Mammary epithelial cell (primary cell): ENCODE results near the gene TBPL1.

Experiments
- EZH2 ChIP-seq: IDR thresholded peaks from 2 replicates; pipeline ENCODE4 v1.6.1; 2012; ENCODE audit warnings: low read length, inconsistent platforms, borderline replicate concordance
- TF ChIP-seq, protein P1 (sequence below), 2 donors: IDR thresholded peaks in 1 of 2; conservative IDR thresholded peaks in 1 of 2; 2 replicates each; pipeline ENCODE4 v1.5.1; 2011 to 2012; ENCODE audit warnings: inconsistent platforms in 2 of 2, low read length in 2 of 2, mild to moderate bottlenecking in 2 of 2, control low read depth in 1 of 2, low read depth in 1 of 2; ENCODE audit not compliant: insufficient read depth in 1 of 2; ENCODE audit errors: extremely low read depth in 1 of 2

DNA sequence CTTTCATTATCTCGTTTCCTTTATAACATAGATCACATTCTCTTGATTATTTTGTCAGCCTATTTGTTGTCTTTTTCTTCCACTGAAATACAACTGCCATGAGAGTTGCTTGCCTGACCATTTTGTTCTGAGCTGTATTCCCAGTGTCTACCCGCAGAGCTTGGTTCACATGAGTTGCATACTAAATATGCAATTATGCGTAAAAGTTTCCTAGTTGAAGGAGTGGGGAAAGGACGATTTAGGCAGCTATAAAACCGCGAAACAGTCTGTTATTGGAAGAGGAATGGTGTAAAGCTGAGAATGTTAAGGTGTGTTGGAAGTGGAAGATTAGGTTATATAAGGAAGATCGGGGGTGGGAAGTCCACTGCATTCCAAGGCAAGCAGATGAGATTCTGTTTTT lies 8.8 kb downstream of the TBPL1 start:
- TF ChIP-seq, protein P1, sequence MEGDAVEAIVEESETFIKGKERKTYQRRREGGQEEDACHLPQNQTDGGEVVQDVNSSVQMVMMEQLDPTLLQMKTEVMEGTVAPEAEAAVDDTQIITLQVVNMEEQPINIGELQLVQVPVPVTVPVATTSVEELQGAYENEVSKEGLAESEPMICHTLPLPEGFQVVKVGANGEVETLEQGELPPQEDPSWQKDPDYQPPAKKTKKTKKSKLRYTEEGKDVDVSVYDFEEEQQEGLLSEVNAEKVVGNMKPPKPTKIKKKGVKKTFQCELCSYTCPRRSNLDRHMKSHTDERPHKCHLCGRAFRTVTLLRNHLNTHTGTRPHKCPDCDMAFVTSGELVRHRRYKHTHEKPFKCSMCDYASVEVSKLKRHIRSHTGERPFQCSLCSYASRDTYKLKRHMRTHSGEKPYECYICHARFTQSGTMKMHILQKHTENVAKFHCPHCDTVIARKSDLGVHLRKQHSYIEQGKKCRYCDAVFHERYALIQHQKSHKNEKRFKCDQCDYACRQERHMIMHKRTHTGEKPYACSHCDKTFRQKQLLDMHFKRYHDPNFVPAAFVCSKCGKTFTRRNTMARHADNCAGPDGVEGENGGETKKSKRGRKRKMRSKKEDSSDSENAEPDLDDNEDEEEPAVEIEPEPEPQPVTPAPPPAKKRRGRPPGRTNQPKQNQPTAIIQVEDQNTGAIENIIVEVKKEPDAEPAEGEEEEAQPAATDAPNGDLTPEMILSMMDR (conservative IDR thresholded peaks at IDR 0.05 in 1 of 2, IDR thresholded peaks at IDR 0.05 in 1 of 2; ENCODE audit: extremely low read depth in 1 of 2, insufficient read depth in 1 of 2, low read depth in 1 of 2, low read length in 2 of 2), result no peak
- TF ChIP-seq EZH2, result no peak
